GM21381 (cell line): ENCODE results near the gene ZGPAT.

Experiments
- ATAC-seq: cut with Tn5 transposase; IDR thresholded peaks from one replicate; pipeline ENCODE4 v1.9.1; 2021; ENCODE audit warnings: mild to moderate bottlenecking, moderate library complexity; ENCODE audit not compliant: unreplicated experiment

ZGPAT gene

GRCh38 chr20:63678071-63678470 lies 29.8 kb upstream of the ZGPAT start:
- no peak for ATAC-seq

GRCh38 chr20:63678667-63679465 lies 29.0 kb upstream of the ZGPAT start:
- no peak for ATAC-seq

GRCh38 chr20:63679799-63680305 lies 28.0 kb upstream of the ZGPAT start:
- ATAC-seq: no peak

DNA sequence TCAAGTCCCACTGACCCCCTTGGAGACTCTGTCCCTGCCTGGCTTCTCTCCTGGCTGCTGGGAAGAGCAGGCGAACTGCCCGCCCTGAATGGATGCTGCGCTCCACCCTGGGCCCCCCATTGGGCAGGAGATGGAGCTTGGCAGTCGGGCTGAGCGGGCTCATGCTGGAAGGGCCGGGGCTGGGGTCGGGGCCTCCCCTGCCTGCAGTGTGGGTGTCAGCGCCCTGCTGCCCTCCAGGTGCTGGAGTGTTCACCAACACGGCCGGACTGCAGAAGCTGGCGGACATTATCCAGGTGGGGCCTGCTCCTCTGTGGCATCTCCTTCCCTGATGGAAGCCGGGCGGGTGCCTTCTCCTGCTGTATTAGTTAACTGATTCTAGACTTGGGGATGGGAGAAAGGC lies 27.4 kb upstream of the ZGPAT start:
- no peak for ATAC-seq

GRCh38 chr20:63680857-63681608 lies 26.8 kb upstream of the ZGPAT start:
- no peak for ATAC-seq

- ATAC-seq: no peak
These were observed 26.2 kb upstream of the ZGPAT start for GRCh38 chr20:63681609-63682142.

DNA sequence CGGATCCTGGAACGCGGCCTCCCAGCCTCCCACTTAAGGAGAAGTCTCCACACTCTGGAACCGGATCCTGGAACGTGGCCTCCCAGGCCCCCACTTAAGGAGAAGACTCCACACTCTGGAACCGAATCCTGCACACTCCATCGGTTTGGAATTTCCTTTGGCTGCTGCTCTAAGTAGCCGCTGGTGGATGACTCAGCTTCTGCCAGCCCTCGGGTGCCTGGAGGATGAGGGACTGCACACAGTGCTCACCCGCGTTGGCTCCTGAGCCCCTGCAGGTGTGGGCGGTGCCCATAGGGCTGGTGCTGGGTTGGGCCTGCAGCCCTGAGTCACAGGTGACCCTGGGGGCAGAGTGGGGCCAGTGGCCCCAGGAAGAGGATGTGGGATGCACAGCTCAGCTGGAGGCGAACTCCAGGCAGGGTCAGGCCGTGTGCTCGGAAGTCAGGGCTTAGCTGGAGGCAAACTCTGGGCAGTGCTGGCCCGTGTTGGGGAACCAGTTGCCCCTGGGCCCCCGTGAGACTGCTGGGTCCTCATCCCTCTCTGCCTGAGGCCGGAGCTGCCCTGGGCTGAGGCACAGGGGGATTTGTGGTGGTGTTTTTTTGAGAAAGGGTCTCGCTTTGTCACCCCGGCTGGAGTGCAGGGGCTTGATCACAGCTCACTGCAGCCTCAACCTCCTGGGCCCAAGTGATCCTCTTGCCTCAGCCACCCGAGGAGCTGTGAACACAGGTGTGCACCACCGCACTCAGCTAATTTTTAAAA lies 25.3 kb upstream of the ZGPAT start:
- no peak for ATAC-seq

DNA sequence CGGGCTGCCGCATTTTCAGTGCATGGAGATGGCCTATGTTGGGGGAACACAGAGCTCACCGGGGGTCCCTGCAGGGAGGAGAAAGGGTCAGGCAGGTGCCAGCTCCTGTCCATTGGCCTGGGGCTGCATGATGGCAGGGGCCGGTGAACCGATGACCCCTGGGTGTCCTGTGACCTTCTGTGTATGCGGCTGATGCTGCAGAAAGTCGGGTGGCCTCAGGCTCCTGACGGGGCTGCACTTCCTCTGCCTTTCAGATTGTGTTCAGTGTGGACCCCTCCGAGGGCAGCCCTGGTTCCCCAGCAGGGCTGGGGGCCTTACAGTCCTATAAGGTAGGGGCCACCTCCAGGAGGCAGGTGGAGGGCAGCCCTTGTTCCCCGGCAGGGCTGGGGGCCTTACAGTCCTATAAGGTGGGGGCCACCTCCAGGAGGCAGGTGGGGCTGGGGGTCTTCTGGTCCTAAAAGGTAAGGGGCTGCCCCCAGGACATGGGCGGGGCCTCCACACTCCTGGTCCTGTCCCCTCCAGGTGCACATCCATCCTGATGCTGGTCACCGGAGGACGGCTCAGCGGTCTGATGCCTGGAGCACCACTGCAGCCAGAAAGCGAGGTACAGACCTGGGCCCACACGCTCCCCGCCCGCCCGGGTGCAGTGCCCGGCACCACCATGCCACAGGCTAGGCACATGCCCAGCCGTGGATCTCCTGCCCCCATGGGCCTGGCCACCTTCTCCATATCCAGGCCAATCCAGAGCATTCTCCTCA lies 22.4 kb upstream of the ZGPAT start:
- ATAC-seq: no peak

GRCh38 chr20:63686094-63686491 lies 21.7 kb upstream of the ZGPAT start:
- no peak for ATAC-seq

GRCh38 chr20:63686492-63687321 lies 21.1 kb upstream of the ZGPAT start:
- no peak for ATAC-seq

DNA sequence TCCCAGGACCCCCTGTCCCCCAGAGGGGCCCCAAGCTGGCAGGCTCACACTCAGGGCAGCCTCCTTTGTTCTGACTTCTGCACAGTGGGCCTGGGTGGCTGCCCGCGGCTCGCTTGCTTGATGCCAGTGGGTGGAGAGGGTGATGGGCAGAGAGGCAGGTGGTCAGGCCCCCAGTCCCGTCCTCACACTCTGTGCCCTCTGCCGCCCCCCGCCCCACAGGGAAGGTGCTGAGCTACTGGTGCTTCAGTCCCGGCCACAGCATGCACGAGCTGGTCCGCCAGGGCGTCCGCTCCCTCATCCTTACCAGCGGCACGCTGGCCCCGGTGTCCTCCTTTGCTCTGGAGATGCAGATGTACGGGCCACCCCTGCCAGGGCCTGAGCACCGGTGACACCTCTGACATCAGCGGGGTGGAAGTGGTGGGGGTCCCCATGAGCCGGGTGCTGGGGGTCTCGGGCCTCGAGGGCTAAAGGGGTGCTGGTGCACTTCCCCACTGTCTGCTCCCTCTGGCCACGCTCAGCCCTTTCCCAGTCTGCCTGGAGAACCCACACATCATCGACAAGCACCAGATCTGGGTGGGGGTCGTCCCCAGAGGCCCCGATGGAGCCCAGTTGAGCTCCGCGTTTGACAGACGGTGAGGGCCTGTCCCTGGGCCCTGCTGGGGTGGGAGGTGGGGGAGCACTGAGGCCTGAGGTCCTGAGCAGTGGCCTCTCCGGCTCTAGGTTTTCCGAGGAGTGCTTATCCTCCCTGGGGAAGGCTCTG lies 20.2 kb upstream of the ZGPAT start:
- ATAC-seq: no peak

DNA sequence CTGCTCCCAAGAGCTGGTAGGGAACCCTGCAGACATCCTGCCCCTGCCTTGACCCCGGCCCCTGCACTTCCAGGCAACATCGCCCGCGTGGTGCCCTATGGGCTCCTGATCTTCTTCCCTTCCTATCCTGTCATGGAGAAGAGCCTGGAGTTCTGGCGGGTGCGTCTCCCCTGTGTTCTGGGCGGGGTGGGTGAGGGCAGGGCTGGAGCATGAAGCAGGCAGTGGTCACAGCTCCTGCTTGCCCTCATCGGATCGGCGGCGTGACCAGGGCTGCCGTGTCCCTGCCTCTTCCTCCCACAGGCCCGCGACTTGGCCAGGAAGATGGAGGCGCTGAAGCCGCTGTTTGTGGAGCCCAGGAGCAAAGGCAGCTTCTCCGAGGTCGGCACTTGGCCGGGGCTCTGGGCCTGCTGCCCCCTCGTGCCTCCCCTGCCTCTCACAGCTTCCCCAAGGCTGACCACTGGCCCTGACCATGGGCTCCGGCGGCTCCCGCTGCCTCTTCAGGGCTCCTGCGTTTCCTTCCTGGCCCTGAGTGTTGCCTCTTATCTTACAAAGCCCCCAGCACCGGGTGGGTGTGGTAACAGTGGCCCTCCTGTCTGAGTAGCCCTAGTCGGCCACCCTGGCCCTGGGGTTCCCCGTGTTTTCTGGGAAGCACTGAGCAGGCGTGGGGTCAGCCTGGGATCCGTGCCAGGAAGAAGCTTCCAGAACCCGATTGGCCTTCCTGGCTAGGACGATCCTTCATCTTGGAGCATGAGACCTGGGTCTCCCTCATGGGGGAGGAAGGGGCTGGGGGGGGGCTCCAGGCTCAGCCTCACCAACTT lies 19.4 kb upstream of the ZGPAT start:
- no peak for ATAC-seq

DNA sequence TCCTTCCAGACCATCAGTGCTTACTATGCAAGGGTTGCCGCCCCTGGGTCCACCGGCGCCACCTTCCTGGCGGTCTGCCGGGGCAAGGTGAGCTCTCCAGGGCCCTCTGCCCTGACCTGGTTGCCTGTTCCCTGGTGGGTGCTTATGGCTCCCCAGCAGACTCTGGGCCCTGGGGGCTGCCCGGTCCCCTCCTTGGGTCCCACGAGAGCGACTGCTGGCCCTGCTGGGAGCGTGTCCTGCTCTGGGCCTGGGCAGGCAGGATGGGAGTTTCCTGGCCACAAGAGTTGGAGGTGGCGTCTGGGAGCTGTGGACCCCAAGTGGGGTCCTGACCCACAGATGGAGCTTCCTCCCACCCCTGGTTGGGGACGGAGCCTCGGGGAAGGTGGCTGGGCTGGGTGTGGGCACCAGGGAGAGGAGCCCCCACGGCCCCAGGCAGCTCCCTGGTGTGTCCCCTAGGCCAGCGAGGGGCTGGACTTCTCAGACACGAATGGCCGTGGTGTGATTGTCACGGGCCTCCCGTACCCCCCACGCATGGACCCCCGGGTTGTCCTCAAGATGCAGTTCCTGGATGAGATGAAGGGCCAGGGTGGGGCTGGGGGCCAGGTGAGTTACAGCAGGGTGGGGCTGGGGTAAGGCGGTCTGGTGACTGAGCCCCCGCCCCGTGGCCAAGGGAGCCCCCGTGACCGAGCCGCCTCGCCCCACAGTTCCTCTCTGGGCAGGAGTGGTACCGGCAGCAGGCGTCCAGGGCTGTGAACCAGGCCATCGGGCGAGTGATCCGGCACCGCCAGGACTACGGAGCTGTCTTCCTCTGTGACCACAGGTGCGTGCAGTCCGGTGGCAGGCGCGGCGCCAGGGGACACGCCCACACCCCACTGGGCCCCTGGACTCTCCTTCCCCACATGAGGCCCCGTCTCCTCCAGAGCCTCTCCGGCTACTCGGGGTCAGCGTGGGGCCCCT lies 18.5 kb upstream of the ZGPAT start:
- ATAC-seq: no peak

DNA sequence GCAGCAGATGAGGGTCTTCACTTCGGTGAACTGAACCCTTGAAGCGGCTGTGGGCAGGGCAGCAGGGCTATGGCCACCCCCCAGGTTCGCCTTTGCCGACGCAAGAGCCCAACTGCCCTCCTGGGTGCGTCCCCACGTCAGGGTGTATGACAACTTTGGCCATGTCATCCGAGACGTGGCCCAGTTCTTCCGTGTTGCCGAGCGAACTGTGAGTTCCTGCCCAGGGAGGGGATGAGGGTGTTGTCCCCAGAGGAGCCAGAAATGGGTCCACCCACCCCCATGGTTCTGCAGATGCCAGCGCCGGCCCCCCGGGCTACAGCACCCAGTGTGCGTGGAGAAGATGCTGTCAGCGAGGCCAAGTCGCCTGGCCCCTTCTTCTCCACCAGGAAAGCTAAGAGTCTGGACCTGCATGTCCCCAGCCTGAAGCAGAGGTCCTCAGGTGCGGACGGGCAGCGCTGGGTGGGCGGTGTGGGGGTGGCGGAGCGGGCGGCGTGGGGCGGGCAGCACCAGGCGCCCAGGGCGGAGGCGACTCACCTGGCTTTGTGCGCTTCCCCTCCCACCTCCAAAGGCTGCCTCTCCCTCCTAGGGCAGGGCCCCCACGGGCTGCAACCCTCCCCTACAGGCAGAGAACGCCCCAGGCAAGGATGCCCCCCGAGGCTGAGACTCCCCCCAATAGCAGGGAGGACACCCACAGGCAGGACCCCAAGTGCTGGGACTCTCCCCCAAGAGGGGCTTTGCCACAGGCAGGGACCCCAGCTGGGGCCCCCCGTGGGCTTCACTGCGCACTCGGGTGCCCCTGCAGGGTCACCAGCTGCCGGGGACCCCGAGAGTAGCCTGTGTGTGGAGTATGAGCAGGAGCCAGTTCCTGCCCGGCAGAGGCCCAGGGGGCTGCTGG lies 17.6 kb upstream of the ZGPAT start:
- ATAC-seq: no peak

DNA sequence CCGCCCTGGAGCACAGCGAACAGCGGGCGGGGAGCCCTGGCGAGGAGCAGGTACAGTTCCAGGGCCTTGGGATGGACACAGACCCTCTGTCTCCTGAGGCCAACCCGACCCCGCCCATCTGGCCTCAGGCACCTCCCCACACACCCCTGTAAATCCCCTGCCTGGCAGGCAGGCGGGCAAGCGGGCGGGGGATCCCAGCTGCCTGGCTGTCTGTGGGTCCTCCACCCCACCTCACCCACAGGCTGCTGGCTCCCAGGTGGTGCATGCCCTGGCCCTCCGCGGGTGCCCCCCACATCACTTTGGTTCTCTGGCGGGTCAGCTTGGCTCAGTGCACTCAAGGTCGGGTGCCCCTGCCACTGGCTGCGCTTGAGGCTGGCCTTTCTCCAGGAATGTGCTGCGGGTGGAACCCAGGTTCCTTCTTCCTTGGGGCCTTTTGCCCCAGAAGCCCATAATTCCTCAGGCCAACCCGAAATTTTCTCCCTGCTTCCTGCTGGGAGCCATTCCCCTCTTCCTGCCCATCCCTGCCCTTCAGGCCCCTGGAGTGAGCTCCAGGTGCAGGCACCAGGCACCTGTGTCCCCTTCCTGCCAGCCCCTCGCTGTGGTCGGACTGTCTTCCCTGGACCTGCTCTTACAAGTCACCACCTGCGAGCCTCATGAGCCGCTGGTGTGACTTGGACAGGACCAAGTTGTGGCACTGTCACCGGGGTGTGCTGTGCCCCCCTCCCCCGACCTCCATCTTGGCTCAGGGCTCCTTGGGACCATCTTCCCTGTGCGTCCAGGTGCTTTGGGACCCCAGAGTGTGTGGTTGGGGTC lies 16.7 kb upstream of the ZGPAT start:
- ATAC-seq: no peak
